Karpas-422 (cell line): ENCODE results near the gene DENND2C. TPM values are rescaled to one million over a fixed set of nuclear protein-coding genes. Genes with fewer than 3 reads are reported as not detected.

ENCODE experiments used
- DNase-seq: peaks from one replicate; pipeline ENCODE4 v3.0.0-alpha.2; 2015
- H2AFZ ChIP-seq: fragments of 200-600 bp; sonication (generic); 2 replicates; pipeline ENCODE4 v1.6.1; 2014; ENCODE audit warnings: antibody characterized with exemption, low read length, mixed read lengths
- H3K27ac ChIP-seq: fragments of 200-600 bp; sonication (generic); 2 replicates; pipeline ENCODE4 v1.5.1; 2014; ENCODE audit warnings: mild to moderate bottlenecking, low read length, moderate library complexity
- H3K27me3 ChIP-seq: fragments of 200-600 bp; sonication (generic); 2 replicates; pipeline ENCODE4 v1.6.1; 2014; ENCODE audit warnings: low read length, mixed read lengths
- H3K36me3 ChIP-seq: fragments of 200-600 bp; sonication (generic); 2 replicates; pipeline ENCODE4 v1.6.1; 2014; ENCODE audit warnings: low read length, mixed read lengths; ENCODE audit not compliant: insufficient read depth
- H3K4me1 ChIP-seq: fragments of 200-600 bp; sonication (generic); 2 replicates; pipeline ENCODE4 v1.6.1; 2014; ENCODE audit warnings: mild to moderate bottlenecking, low read length, mixed read lengths
- H3K4me2 ChIP-seq: fragments of 200-600 bp; sonication (generic); 2 replicates; pipeline ENCODE4 v1.6.1; 2014; ENCODE audit warnings: low read length, low read depth, mild to moderate bottlenecking; ENCODE audit not compliant: poor library complexity, severe bottlenecking
- H3K4me3 ChIP-seq: fragments of 200-600 bp; sonication (generic); 2 replicates; pipeline ENCODE4 v1.5.1; 2014; ENCODE audit warnings: mild to moderate bottlenecking, antibody characterized with exemption, low read length, mixed read lengths
- H3K79me2 ChIP-seq: fragments of 200-600 bp; sonication (generic); 2 replicates; pipeline ENCODE4 v1.6.1; 2014; ENCODE audit warnings: mild to moderate bottlenecking, low read length, mixed read lengths
- H3K9ac ChIP-seq: fragments of 200-600 bp; sonication (generic); 2 replicates; pipeline ENCODE4 v1.6.0; 2014; ENCODE audit warnings: low read length
- H3K9me2 ChIP-seq: fragments of 200-600 bp; sonication (generic), shearing (Covaris generic); replicated peaks from 2 replicates; pipeline ENCODE4 v1.6.0; 2014; ENCODE audit warnings: mild to moderate bottlenecking, low read length, moderate library complexity; ENCODE audit not compliant: insufficient read depth
- H3K9me3 ChIP-seq: fragments of 300-700, 200-600 bp; sonication (generic); 2 replicates; pipeline ENCODE4 v1.6.1; 2014; ENCODE audit warnings: low read length, mixed read lengths
- H4K20me1 ChIP-seq: fragments of 200-600 bp; sonication (generic); 2 replicates; pipeline ENCODE4 v1.6.1; 2014; ENCODE audit warnings: mild to moderate bottlenecking, antibody characterized with exemption, low read length, low read depth; ENCODE audit not compliant: insufficient read depth
- total RNA-seq: library from RNA; depleted of rRNA; stranded (reverse); fragments of >200 nt; shearing (Covaris generic); gene quantifications from 2 replicates; pipeline ENCODE4 v1.2.3, GENCODE V29; 2014; ENCODE audit warnings: low replicate concordance

The DENND2C gene
- total RNA-seq, 1 experiment from 2014 or later, result 0.60 TPM

- no peak for DNase-seq
- H3K79me2 ChIP-seq, result no peaks in the 10 kb centered on the region
- no peaks in the 10 kb centered on the region for H3K27me3 ChIP-seq
- H3K27ac ChIP-seq, result no peak overlapping the region
- no peaks in the 10 kb centered on the region for H3K9me2 ChIP-seq
- no peak overlapping the region for H3K9ac ChIP-seq
- H2AFZ ChIP-seq, result no peak overlapping the region
- H3K4me1 ChIP-seq, result peaks cover 7% of the 10 kb centered on the region
- no peaks in the 10 kb centered on the region for H3K9me3 ChIP-seq
- no peak overlapping the region for H3K4me3 ChIP-seq
- H3K36me3 ChIP-seq, result no peaks in the 10 kb centered on the region
- H4K20me1 ChIP-seq, result no peaks in the 10 kb centered on the region
- H3K4me2 ChIP-seq, result no peak overlapping the region
These were observed 23.1 kb upstream of the DENND2C start for GRCh38 chr1:114692947-114693346.

- Histone ChIP-seq H3K4me3 (no peak overlapping the region), H3K27me3 (no peaks in the 10 kb centered on the region), H3K9me2 (no peaks in the 10 kb centered on the region), H3K27ac (no peak overlapping the region), H3K9me3 (no peaks in the 10 kb centered on the region), H3K36me3 (no peaks in the 10 kb centered on the region), H2AFZ (no peak overlapping the region), H4K20me1 (no peaks in the 10 kb centered on the region), H3K9ac (no peak overlapping the region), H3K4me1 (peaks cover 7% of the 10 kb centered on the region), H3K79me2 (no peaks in the 10 kb centered on the region), H3K4me2 (no peak overlapping the region)
- no peak for DNase-seq
These were observed 21.2 kb upstream of the DENND2C start for GRCh38 chr1:114691061-114691460.

GRCh38 chr1:114690148-114690547 lies 20.3 kb upstream of the DENND2C start:
- no peaks in the 10 kb centered on the region for H3K9me2 ChIP-seq
- H3K27me3 ChIP-seq, result no peaks in the 10 kb centered on the region
- H2AFZ ChIP-seq, result no peak overlapping the region
- no peak overlapping the region for H3K9ac ChIP-seq
- no peaks in the 10 kb centered on the region for H3K79me2 ChIP-seq
- no peak overlapping the region for H3K4me2 ChIP-seq
- H3K27ac ChIP-seq, result no peak overlapping the region
- no peak overlapping the region for H3K4me3 ChIP-seq
- no peaks in the 10 kb centered on the region for H3K36me3 ChIP-seq
- no peaks in the 10 kb centered on the region for H3K4me1 ChIP-seq
- no peaks in the 10 kb centered on the region for H3K9me3 ChIP-seq
- DNase-seq, result no peak
- no peaks in the 10 kb centered on the region for H4K20me1 ChIP-seq

- no peaks in the 10 kb centered on the region for H3K79me2 ChIP-seq
- H3K27ac ChIP-seq, result no peak overlapping the region
- H2AFZ ChIP-seq, result no peak overlapping the region
- H3K9me2 ChIP-seq, result no peaks in the 10 kb centered on the region
- DNase-seq, result no peak
- H3K4me1 ChIP-seq, result no peaks in the 10 kb centered on the region
- H3K4me3 ChIP-seq, result no peak overlapping the region
- H4K20me1 ChIP-seq, result no peaks in the 10 kb centered on the region
- H3K9me3 ChIP-seq, result no peaks in the 10 kb centered on the region
- H3K36me3 ChIP-seq, result no peaks in the 10 kb centered on the region
- H3K9ac ChIP-seq, result no peak overlapping the region
- no peaks in the 10 kb centered on the region for H3K27me3 ChIP-seq
- H3K4me2 ChIP-seq, result no peak overlapping the region
These were observed 18.7 kb upstream of the DENND2C start for GRCh38 chr1:114688526-114688925.

- no peaks in the 10 kb centered on the region for H3K36me3 ChIP-seq
- no peak overlapping the region for H3K9ac ChIP-seq
- no peak for DNase-seq
- H3K4me2 ChIP-seq, result no peak overlapping the region
- no peak overlapping the region for H3K4me3 ChIP-seq
- no peak overlapping the region for H3K27ac ChIP-seq
- no peak overlapping the region for H2AFZ ChIP-seq
- H3K27me3 ChIP-seq, result no peaks in the 10 kb centered on the region
- no peaks in the 10 kb centered on the region for H3K79me2 ChIP-seq
- no peaks in the 10 kb centered on the region for H3K9me2 ChIP-seq
- H3K4me1 ChIP-seq, result no peaks in the 10 kb centered on the region
- H3K9me3 ChIP-seq, result no peaks in the 10 kb centered on the region
- H4K20me1 ChIP-seq, result no peaks in the 10 kb centered on the region
These were observed 16.0 kb upstream of the DENND2C start for GRCh38 chr1:114685851-114686250.

GRCh38 chr1:114677691-114678090 lies 7.8 kb upstream of the DENND2C start:
- no peak overlapping the region for H3K9ac ChIP-seq
- no peaks in the 10 kb centered on the region for H3K9me3 ChIP-seq
- no peaks in the 10 kb centered on the region for H3K9me2 ChIP-seq
- no peak for DNase-seq
- H3K4me1 ChIP-seq, result no peaks in the 10 kb centered on the region
- no peak overlapping the region for H2AFZ ChIP-seq
- H3K36me3 ChIP-seq, result no peaks in the 10 kb centered on the region
- no peaks in the 10 kb centered on the region for H3K79me2 ChIP-seq
- no peak overlapping the region for H3K27ac ChIP-seq
- H4K20me1 ChIP-seq, result no peaks in the 10 kb centered on the region
- no peaks in the 10 kb centered on the region for H3K27me3 ChIP-seq
- H3K4me3 ChIP-seq, result no peak overlapping the region
- no peak overlapping the region for H3K4me2 ChIP-seq

- H2AFZ ChIP-seq, result no peak overlapping the region
- H3K4me3 ChIP-seq, result no peak overlapping the region
- no peaks in the 10 kb centered on the region for H4K20me1 ChIP-seq
- no peak overlapping the region for H3K27ac ChIP-seq
- H3K4me2 ChIP-seq, result no peak overlapping the region
- H3K9me2 ChIP-seq, result no peaks in the 10 kb centered on the region
- H3K36me3 ChIP-seq, result no peaks in the 10 kb centered on the region
- no peak for DNase-seq
- H3K9ac ChIP-seq, result no peak overlapping the region
- no peaks in the 10 kb centered on the region for H3K4me1 ChIP-seq
- H3K9me3 ChIP-seq, result no peaks in the 10 kb centered on the region
- no peaks in the 10 kb centered on the region for H3K27me3 ChIP-seq
- H3K79me2 ChIP-seq, result no peaks in the 10 kb centered on the region
These were observed 6.3 kb upstream of the DENND2C start for GRCh38 chr1:114676115-114676514.

- H3K9me2 ChIP-seq, result no peaks in the 10 kb centered on the region
- H3K4me2 ChIP-seq, result no peak overlapping the region
- H4K20me1 ChIP-seq, result no peaks in the 10 kb centered on the region
- no peaks in the 10 kb centered on the region for H3K79me2 ChIP-seq
- peaks cover 13% of the 10 kb centered on the region for H3K4me1 ChIP-seq
- H3K4me3 ChIP-seq, result no peak overlapping the region
- no peaks in the 10 kb centered on the region for H3K36me3 ChIP-seq
- H3K9ac ChIP-seq, result no peak overlapping the region
- no peaks in the 10 kb centered on the region for H3K9me3 ChIP-seq
- H3K27ac ChIP-seq, result no peak overlapping the region
- no peaks in the 10 kb centered on the region for H3K27me3 ChIP-seq
- H2AFZ ChIP-seq, result no peak overlapping the region
- DNase-seq, result no peak
These were observed 2.1 kb upstream of the DENND2C start for GRCh38 chr1:114671939-114672275.
